Activated T-cell treated with anti-CD3 and anti-CD28 coated beads, Interleukin-2, amount 50 U/mL, for 24 hours (primary cell): Measurements from ENCODE around the gene ROPN1L.
"Not testable (repeated sequence)": the region's sequence is repeated elsewhere in the genome, so short reads cannot be mapped to it uniquely, and the experiment has no call there.

Source experiments
- DNase-seq: peaks from one replicate; pipeline ENCODE4 v3.0.0-alpha.2; 2020
- H3K27ac Mint-ChIP-seq: 2 replicates; pipeline ENCODE4 v1.8.0; 2020; ENCODE audit warnings: mild to moderate bottlenecking, mixed read lengths
- H3K27me3 Mint-ChIP-seq: 2 replicates; pipeline ENCODE4 v1.8.0; 2020; ENCODE audit warnings: mixed read lengths
- H3K36me3 Mint-ChIP-seq: 2 replicates; pipeline ENCODE4 v1.8.0; 2020; ENCODE audit warnings: low read depth, mixed read lengths
- H3K4me1 Mint-ChIP-seq: 2 replicates; pipeline ENCODE4 v1.8.0; 2020; ENCODE audit warnings: low read depth, mixed read lengths
- H3K4me3 Mint-ChIP-seq: 2 replicates; pipeline ENCODE4 v1.8.0; 2020; ENCODE audit warnings: mild to moderate bottlenecking, moderate library complexity, mixed read lengths
- H3K9me3 Mint-ChIP-seq: 2 replicates; pipeline ENCODE4 v1.8.0; 2020; ENCODE audit warnings: mixed read lengths

Gene ROPN1L

DNA sequence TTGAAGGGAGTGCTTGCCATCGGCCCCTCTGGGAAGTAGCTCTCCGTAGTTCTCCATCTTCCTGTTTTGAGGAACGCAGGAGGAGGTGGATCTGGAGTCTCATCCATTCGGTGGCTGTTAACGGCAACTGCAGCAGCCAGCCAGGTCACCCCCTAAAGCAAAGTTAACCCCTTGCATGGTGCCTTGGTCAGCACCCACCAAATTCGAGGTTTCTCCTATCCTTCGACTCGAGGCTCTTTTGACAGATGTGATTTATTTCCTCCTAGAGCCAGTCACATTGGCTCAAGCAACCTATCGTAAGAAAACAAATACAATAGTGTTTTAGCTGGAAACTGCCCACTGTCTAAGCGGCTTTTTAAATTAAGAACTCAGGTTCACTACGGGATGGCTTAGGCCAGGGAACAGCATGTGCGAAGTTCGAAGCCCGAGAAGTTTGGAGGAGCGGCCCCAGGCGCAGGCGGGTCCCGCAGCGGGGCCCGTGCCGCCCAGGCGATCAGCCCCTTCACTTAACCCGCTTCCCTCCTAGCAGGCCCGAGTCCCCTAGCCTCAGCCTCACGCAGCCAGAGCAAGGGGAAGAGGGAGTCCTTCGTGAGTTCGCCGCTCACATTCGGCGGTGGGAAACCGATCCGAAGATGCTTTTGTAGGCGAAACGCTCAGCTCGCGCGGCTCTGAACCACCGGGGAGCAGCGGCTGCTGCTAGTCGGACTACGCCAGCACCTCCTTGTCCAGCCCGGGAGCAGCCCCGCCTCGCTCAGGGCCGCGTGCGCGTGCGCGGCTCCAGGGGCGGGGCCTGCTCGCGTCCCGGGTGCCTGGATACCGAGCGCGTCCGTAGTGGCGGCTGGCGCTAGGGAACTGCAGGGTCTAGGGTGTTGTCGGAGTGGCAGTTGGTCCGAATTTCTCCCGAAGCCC, at the start of gene ROPN1L:
Gene ROPN1L, plus strand, starts transcription at position 797 of the 909 bp plus-strand sequence. CDS start 289 bp downstream, outside the sequence.
- Mint-ChIP-seq H3K9me3 (no peaks in the 10 kb centered on the region), H3K27ac (peak within 1 kb of the TSS; percentile 76), H3K4me1 (peaks cover 41% of the 10 kb centered on the region), H3K4me3 (peak within 1 kb of the TSS; percentile 82), H3K36me3 (peaks cover 14% of the 10 kb centered on the region), H3K27me3 (peaks cover 6% of the 10 kb centered on the region)
- peak; percentile 88 for DNase-seq

DNA sequence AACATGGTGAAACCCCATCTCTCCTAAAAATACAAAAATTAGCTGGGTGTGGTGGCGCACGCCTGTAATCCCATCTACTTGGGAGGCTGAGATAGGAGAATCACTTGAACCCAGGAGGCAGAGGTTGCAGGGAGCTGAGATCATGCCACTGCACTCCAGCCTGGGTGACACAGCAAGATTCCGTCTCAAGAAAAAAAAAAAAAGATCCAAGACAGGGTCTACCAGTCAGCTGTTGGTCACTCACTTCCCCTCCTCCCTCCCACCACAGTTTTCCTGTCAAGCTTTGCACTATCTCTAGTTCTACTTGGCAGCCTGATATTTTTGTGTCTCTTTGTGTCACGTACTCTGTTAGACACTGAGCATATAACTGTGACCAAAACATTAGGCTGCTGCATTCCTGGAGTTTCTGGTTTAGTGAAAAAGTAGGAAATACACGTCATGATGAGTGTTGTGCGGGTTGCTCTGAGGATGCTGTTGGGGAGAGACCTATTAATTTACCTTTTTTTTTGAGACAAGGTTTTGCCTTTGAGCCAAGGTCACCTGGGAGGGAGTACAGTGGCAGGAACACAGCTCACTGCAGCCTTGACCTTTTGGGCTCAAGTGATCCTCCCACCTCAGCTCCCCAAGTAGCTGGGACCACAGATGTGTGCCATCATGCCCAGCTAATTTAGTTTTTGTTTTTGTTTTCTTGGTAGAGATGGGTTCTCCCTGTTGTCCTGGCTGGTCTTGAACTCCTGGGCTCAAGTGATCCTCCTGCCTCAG, 48.9 kb upstream of the ROPN1L start:
- peak overlapping the region; percentile 8 for H3K27ac Mint-ChIP-seq
- H3K4me3 Mint-ChIP-seq, result not testable (repeated sequence)

DNA sequence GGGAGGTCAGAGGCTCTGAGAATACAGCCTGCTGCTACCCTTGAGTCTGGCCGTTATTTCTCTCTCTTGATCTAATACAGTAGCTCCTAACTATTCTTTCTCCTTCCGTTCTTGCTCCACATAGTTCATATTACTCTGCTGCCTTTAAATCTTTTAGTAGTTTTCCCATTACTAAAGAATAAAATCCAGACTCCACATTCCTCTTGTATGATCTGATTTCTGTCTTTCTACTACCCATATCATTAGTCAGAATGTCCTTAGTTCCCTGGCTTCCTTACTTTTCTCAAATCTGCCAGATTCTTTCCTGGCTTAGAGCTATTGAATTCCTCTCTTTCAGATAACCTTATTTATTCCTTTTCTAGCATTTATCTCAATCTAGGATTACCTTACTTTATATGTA, 48.2 kb upstream of the ROPN1L start:
- Mint-ChIP-seq H3K4me1 (peaks cover 2% of the 10 kb centered on the region), H3K4me3 (no peak overlapping the region), H3K36me3 (peaks cover 88% of the 10 kb centered on the region), H3K27me3 (no peaks in the 10 kb centered on the region), H3K27ac (no peak overlapping the region), H3K9me3 (no peaks in the 10 kb centered on the region)
- no peak for DNase-seq

More for the DNA sequence above, 48.9 kb upstream of the ROPN1L start:
- DNase-seq, H3K27me3 Mint-ChIP-seq, H3K9me3 Mint-ChIP-seq, H3K4me1 Mint-ChIP-seq: not testable (repeated sequence)
- peaks cover 88% of the 10 kb centered on the region for H3K36me3 Mint-ChIP-seq

DNA sequence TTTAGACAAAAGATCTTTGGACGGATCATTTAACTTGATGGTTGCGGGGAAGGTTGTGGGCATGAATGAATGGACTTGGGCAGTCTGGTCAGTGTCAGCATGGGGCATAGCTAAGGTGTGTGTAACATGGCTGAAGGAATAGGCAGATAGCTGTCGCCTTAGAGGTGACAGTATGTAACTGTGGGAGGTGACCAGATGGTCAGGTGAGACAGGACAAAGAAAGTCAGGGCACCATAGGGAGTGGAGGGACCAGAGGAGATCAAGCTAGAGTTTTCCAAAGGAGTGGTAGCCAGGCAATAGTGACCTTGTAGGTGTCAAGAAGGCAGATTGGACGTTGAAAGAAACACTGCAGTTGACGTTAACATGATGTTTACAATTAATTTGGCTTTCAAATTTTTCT, 45.1 kb upstream of the ROPN1L start:
- Mint-ChIP-seq H3K27ac (peak overlapping the region; percentile 0), H3K9me3 (no peaks in the 10 kb centered on the region), H3K36me3 (peaks cover 86% of the 10 kb centered on the region), H3K4me1 (peaks cover 4% of the 10 kb centered on the region), H3K4me3 (no peak overlapping the region), H3K27me3 (no peaks in the 10 kb centered on the region)
- DNase-seq, result no peak

GRCh38 chr5:10399839-10400238, 41.8 kb upstream of the ROPN1L start:
- no peaks in the 10 kb centered on the region for H3K9me3 Mint-ChIP-seq
- peak overlapping the region; percentile 27 for H3K27ac Mint-ChIP-seq
- H3K4me1 Mint-ChIP-seq, result peaks cover 4% of the 10 kb centered on the region
- H3K36me3 Mint-ChIP-seq, result peaks cover 88% of the 10 kb centered on the region
- no peak for DNase-seq
- no peaks in the 10 kb centered on the region for H3K27me3 Mint-ChIP-seq
- H3K4me3 Mint-ChIP-seq, result no peak overlapping the region

- no peaks in the 10 kb centered on the region for H3K9me3 Mint-ChIP-seq
- H3K36me3 Mint-ChIP-seq, result peaks cover 89% of the 10 kb centered on the region
- peaks cover 4% of the 10 kb centered on the region for H3K4me1 Mint-ChIP-seq
Observed at GRCh38 chr5:10400411-10400810, 41.3 kb upstream of the ROPN1L start.

DNA sequence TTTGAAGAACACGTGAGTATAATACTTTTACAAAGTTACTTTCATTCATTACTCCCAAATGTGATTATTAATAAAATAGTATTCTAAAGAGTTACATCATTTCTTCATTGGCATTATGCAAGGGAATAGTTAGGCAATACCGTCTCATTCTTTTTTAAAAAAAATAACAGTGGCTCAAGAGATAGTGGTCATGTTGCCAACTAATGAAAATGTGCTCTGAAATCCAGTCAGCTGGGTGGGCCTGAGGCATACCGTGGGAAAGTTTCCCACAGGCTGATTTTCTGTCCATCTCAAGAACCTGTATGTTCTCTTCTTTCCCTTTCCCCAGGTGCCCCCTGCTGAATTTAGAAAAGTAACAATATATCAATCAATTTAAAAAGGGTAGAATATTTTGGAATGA, 40.8 kb upstream of the ROPN1L start:
- Mint-ChIP-seq H3K9me3 (no peaks in the 10 kb centered on the region), H3K27ac (no peak overlapping the region), H3K4me3 (no peak overlapping the region), H3K27me3 (no peaks in the 10 kb centered on the region), H3K4me1 (peaks cover 4% of the 10 kb centered on the region), H3K36me3 (peaks cover 88% of the 10 kb centered on the region)
- DNase-seq, result no peak

More at GRCh38 chr5:10400411-10400810, 41.3 kb upstream of the ROPN1L start:
- Mint-ChIP-seq H3K4me3 (no peak overlapping the region), H3K27ac (no peak overlapping the region), H3K27me3 (no peaks in the 10 kb centered on the region)
- DNase-seq, result no peak

DNA sequence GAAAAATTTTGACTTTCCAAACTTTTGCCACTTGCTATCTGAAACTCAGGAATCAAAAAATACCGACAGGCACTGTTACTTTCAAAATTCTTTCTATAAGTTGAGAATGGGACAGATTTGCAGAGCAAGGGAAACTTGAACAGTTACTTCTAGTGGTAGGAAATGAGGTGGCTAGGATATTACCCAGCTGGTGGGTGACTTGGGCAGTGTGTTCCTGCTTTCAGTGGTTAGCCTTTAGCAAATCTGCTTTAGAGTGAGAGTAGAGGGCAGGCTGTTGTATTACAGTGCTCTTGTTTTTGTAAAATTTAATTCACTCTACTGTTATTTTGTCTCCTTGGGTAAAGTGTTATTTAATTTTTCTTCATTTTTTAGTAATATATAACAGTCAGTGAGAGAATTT, 40.2 kb upstream of the ROPN1L start:
- Mint-ChIP-seq H3K9me3 (no peaks in the 10 kb centered on the region), H3K36me3 (peaks cover 89% of the 10 kb centered on the region), H3K27me3 (no peaks in the 10 kb centered on the region)

DNA sequence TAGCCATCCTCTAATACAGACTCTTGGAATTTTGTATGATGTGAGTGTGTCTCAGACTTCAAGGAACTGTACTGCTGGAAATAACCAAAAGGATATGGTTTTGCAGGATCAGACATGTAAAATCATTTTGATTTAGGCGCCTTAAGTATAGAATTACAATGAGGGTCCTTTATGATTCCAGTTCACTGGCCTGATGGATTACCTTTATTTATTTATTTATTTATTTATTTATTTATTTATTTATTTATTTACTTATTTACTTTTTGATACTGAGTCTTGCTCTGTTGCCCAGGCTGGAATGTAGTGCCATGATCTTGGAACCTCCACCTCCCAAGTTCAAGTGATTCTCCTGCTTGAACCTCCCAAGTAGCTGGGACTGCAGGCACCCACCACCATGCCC, 37.9 kb upstream of the ROPN1L start:
- H3K27me3 Mint-ChIP-seq, result no peaks in the 10 kb centered on the region
- no peak for DNase-seq
- H3K9me3 Mint-ChIP-seq, result no peaks in the 10 kb centered on the region
- peaks cover 4% of the 10 kb centered on the region for H3K4me1 Mint-ChIP-seq
- peaks cover 90% of the 10 kb centered on the region for H3K36me3 Mint-ChIP-seq
- H3K4me3 Mint-ChIP-seq, result no peak overlapping the region
- no peak overlapping the region for H3K27ac Mint-ChIP-seq

More for the DNA sequence above, 40.2 kb upstream of the ROPN1L start:
- H3K4me3 Mint-ChIP-seq, result no peak overlapping the region
- DNase-seq, result no peak
- H3K4me1 Mint-ChIP-seq, result peaks cover 4% of the 10 kb centered on the region
- no peak overlapping the region for H3K27ac Mint-ChIP-seq

- H3K9me3 Mint-ChIP-seq, result no peaks in the 10 kb centered on the region
- no peak for DNase-seq
- H3K4me3 Mint-ChIP-seq, result no peak overlapping the region
- no peaks in the 10 kb centered on the region for H3K4me1 Mint-ChIP-seq
- peaks cover 93% of the 10 kb centered on the region for H3K36me3 Mint-ChIP-seq
- H3K27me3 Mint-ChIP-seq, result no peaks in the 10 kb centered on the region
- H3K27ac Mint-ChIP-seq, result peak overlapping the region; percentile 29
Observed at GRCh38 chr5:10406651-10407050, 35.0 kb upstream of the ROPN1L start.

DNA sequence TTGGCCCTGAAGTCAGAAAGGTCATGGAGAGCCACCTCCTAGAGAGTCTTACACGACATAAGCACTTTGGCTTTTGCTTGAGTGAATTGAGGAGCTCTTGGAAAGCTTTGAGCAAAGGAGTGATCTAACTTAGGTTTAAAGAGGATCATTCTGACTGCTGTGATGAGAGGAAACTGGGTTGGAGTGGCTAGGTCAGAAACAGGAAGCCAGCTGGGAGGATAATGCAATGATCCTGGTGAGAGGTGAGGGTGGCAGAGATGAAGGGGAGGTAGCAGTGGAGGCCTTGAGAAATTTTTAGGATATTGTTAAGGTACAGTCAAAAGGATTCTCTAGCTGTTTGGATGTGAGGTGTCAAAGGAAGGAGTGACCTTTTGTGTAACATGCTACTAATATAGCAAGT, 32.2 kb upstream of the ROPN1L start:
- DNase-seq, result no peak
- peaks cover 93% of the 10 kb centered on the region for H3K36me3 Mint-ChIP-seq
- peaks cover 3% of the 10 kb centered on the region for H3K4me1 Mint-ChIP-seq
- peak overlapping the region; percentile 15 for H3K27ac Mint-ChIP-seq
- H3K4me3 Mint-ChIP-seq, result no peak overlapping the region
- H3K9me3 Mint-ChIP-seq, result no peaks in the 10 kb centered on the region
- H3K27me3 Mint-ChIP-seq, result no peaks in the 10 kb centered on the region

DNA sequence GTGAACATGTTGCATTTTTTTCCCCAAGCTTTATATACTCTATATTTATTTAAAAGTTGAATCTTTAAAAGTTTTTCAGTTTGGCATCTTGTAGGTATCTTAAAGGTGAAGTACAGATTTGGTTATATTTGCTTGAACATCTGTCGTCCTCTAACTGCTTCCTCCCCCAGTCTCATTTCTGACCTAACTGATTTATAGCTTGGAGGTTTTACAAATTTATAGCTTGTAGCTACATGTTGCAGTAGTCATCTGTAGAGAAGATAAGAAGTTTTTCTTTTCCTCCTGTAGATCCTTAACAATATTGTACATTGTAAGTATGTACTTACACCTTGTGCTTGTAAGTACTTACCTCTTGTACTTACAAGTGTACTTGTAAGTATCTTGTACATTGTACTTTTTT, 31.0 kb upstream of the ROPN1L start:
- Mint-ChIP-seq H3K36me3 (peaks cover 94% of the 10 kb centered on the region), H3K4me1 (peaks cover 3% of the 10 kb centered on the region), H3K4me3 (no peak overlapping the region), H3K9me3 (no peaks in the 10 kb centered on the region), H3K27me3 (no peaks in the 10 kb centered on the region), H3K27ac (no peak overlapping the region)
- DNase-seq, result no peak

DNA sequence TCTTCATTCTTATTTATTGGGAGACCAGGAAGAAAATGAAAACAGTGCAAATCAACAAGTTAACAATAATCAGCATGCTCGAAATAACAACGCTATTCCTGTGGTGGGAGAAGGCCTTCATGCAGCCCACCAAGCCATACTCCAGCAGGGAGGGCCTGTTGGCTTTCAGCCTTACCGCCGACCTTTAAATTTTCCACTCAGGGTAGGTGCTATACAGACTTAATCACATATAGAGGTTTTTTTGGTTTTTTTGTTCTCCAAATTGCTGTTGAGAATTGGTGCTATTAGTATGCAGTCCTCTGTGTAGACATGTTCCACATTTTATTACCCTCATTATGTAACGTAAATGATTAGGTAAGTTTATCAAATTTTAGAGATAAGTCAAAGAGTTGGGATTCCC, 30.3 kb upstream of the ROPN1L start:
- peaks cover 89% of the 10 kb centered on the region for H3K36me3 Mint-ChIP-seq
- no peak overlapping the region for H3K27ac Mint-ChIP-seq
- no peaks in the 10 kb centered on the region for H3K27me3 Mint-ChIP-seq
- no peak overlapping the region for H3K4me3 Mint-ChIP-seq
- H3K9me3 Mint-ChIP-seq, result no peaks in the 10 kb centered on the region
- H3K4me1 Mint-ChIP-seq, result peaks cover 3% of the 10 kb centered on the region
- no peak for DNase-seq

GRCh38 chr5:10416868-10417267, 24.8 kb upstream of the ROPN1L start:
- Mint-ChIP-seq H3K9me3 (no peaks in the 10 kb centered on the region), H3K27ac (peak overlapping the region; percentile 71), H3K27me3 (no peaks in the 10 kb centered on the region), H3K4me1 (peaks cover 42% of the 10 kb centered on the region), H3K36me3 (peaks cover 92% of the 10 kb centered on the region), H3K4me3 (no peak overlapping the region)
- no peak for DNase-seq
